Prostate gland (tissue), 2 donors: ENCODE results near the gene ROR1. TPM values are rescaled to one million over a fixed set of nuclear protein-coding genes. Genes with fewer than 3 reads are reported as not detected.
"Not testable (repeated sequence)": the region's sequence is repeated elsewhere in the genome, so short reads cannot be mapped to it uniquely, and the experiment has no call there.

Source experiments
- DNase-seq: peaks from one replicate; pipeline ENCODE4 v3.0.0-alpha.2; 2019; ENCODE audit warnings: low spot score
- H3K27ac ChIP-seq, 2 donors: fragments of 200-600 bp; sonication (generic); 2 replicates each; pipeline ENCODE4 v1.5.1; 2017 to 2019
- H3K27me3 ChIP-seq: fragments of 200-600 bp; sonication (generic); replicated peaks from 2 replicates; pipeline ENCODE4 v1.5.1; 2019; ENCODE audit not compliant: insufficient read depth
- H3K36me3 ChIP-seq, 2 donors: fragments of 200-600 bp; sonication (generic); 1 replicate in 1 of 2; 2 replicates in 1 of 2; pipeline versions ENCODE4 v1.5.1 to v1.8.1; 2017 to 2019
- H3K4me1 ChIP-seq: fragments of 200-600 bp; sonication (generic); replicated peaks from 2 replicates; pipeline ENCODE4 v1.5.1; 2019
- H3K4me3 ChIP-seq, 2 donors: fragments of 200-600 bp; sonication (generic); 2 replicates each; pipeline ENCODE4 v1.5.1; 2017 to 2019
- H3K9me3 ChIP-seq: fragments of 200-600 bp; sonication (generic); 2 replicates; pipeline ENCODE4 v1.5.1; 2017
- POLR2A ChIP-seq: fragments of 450-650 bp; IDR thresholded peaks from one replicate; pipeline ENCODE4 v1.6.1; 2016; ENCODE audit warnings: antibody characterized with exemption, mild to moderate bottlenecking
- POLR2AphosphoS5 ChIP-seq: sonication (generic); formaldehyde crosslinking; IDR thresholded peaks from one replicate; pipeline ENCODE4 v1.6.1; 2017; ENCODE audit warnings: antibody characterized with exemption
- WGBS: methylation state at CpG from one replicate; pipeline ENCODE4 v1.1.5; 2018; 5-methylcytosine and 5-hydroxymethylcytosine counted together
- intact Hi-C: fragments of 100-400 bp; cut with DNase I; formaldehyde crosslinking; loops from one replicate; pipeline ENCODE4 v1.14.2; 2022
- total RNA-seq, 2 donors: library from RNA; depleted of rRNA; stranded (reverse); fragments of >200 nt; gene quantifications; one replicate each; pipeline ENCODE4 v1.1.0, GENCODE V29; 2016
- TF ChIP-seq, protein P1 (sequence below), 4 experiments: fragments of 200-600 bp in 2 of 4; fragments of 450-650 bp in 2 of 4; sonication (generic) in 2 of 4; IDR thresholded peaks; 1 replicate in 3 of 4; 2 replicates in 1 of 4; pipeline ENCODE4 v1.5.1; 2016 to 2019; ENCODE audit warnings: antibody characterized with exemption in 4 of 4, mild to moderate bottlenecking in 2 of 4, moderate library complexity in 2 of 4

Gene ROR1
- total RNA-seq, 2 donors from 2014 or later, result 7.3 to 11.1 TPM

DNA sequence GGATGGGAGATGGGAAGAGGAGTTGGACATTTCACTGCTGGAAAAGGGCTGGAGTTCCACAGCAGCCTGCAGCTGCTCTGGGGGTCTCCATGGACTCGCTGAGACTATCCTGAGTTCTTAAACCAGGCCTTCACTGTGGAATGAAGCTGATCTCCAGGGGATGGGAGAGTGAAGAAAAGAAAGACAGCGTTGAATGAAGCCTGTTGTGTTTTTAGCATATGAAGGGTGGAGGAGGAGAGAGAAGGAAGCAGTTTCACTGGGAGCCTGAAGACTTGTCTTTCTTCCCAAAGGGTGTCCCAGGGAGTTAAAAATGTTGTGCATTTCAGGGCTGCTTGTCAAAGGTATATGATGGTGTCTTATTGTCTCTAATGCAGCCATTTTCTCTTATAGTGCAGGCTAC lies 9.2 kb downstream of the ROR1 start:
- Histone ChIP-seq H3K27me3 (no peaks in the 10 kb centered on the region), H3K4me3 (no peak overlapping the region), H3K36me3 (no peaks in the 10 kb centered on the region), H3K27ac (no peak overlapping the region), H3K4me1 (no peaks in the 10 kb centered on the region), H3K9me3 (no peaks in the 10 kb centered on the region)
- WGBS, result 93% methylated on average over 2 of the region's 2 CpGs
- TF ChIP-seq POLR2A (no peak), POLR2AphosphoS5 (no peak)
- TF ChIP-seq, protein P1, sequence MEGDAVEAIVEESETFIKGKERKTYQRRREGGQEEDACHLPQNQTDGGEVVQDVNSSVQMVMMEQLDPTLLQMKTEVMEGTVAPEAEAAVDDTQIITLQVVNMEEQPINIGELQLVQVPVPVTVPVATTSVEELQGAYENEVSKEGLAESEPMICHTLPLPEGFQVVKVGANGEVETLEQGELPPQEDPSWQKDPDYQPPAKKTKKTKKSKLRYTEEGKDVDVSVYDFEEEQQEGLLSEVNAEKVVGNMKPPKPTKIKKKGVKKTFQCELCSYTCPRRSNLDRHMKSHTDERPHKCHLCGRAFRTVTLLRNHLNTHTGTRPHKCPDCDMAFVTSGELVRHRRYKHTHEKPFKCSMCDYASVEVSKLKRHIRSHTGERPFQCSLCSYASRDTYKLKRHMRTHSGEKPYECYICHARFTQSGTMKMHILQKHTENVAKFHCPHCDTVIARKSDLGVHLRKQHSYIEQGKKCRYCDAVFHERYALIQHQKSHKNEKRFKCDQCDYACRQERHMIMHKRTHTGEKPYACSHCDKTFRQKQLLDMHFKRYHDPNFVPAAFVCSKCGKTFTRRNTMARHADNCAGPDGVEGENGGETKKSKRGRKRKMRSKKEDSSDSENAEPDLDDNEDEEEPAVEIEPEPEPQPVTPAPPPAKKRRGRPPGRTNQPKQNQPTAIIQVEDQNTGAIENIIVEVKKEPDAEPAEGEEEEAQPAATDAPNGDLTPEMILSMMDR (IDR thresholded peaks at IDR 0.05), result no peak
- intact Hi-C loops, result no loop called here
- DNase-seq, result no peak

GRCh38 chr1:63784083-63784482 lies 10.3 kb downstream of the ROR1 start:
- Histone ChIP-seq H3K4me1 (no peaks in the 10 kb centered on the region), H3K9me3 (no peaks in the 10 kb centered on the region)
- intact Hi-C loops, result no loop called here

DNA sequence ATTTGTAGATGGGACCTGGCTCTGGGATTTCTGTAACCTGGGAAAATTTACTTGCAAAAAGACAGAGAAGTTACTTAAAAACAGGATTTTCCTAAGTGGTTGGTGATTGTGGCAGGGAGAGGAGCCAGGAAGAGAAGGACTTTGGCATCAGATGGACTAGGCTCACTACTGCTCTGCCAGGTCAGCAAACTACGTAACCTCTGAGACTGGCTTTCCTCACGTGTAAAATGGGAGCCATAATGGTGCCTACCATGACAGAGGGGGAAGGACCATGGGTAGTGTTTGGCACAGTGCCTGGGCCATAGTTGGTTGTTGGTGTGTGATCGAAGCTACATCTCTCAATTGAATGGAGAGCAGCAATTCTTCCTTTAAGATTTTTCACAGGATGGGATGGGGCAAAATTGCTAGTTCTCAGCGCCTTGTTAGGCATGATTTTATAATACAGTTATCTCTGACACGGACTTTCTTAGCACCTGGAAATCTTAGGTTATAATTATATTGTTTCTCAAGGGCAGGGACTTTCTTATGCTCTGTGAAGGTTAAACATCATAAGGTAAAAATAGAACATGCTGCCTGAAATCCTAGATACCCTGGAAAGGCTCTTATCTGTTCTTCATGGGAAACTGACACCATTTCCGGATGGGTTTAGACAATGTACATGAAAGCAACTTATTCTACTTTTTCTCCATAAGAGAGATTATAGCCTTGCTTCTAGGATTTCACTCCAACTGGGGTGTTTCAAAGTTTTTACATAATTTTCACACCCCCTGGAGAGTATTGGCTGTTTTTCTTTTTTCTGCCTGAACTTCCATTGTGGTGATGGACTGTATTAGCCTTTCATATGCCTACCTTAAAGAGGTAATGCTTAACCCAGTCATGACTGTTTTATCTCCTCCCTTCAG lies 10.9 kb downstream of the ROR1 start:
- H3K36me3 ChIP-seq, result no peaks in the 10 kb centered on the region
- intact Hi-C loops, result no loop called here
- DNase-seq, result no peak
- no peaks in the 10 kb centered on the region for H3K4me1 ChIP-seq
- no peaks in the 10 kb centered on the region for H3K9me3 ChIP-seq
- H3K27ac ChIP-seq, result no peak overlapping the region
- no peak overlapping the region for H3K4me3 ChIP-seq
- 86% methylated on average over 6 of the region's 6 CpGs for WGBS
- H3K27me3 ChIP-seq, result no peaks in the 10 kb centered on the region
- TF ChIP-seq POLR2A (no peak), POLR2AphosphoS5 (no peak)
- TF ChIP-seq, protein P1 (IDR thresholded peaks at IDR 0.05), result no peak

More at GRCh38 chr1:63784083-63784482, 10.3 kb downstream of the ROR1 start:
- Histone ChIP-seq H3K27ac (no peak overlapping the region), H3K36me3 (no peaks in the 10 kb centered on the region), H3K4me3 (no peak overlapping the region), H3K27me3 (no peaks in the 10 kb centered on the region)
- TF ChIP-seq POLR2AphosphoS5 (no peak), POLR2A (no peak)
- TF ChIP-seq, protein P1 (IDR thresholded peaks at IDR 0.05), result no peak
- DNase-seq, result no peak

- H3K27me3 ChIP-seq, H3K36me3 ChIP-seq, DNase-seq, H3K4me1 ChIP-seq, H3K9me3 ChIP-seq, H3K27ac ChIP-seq, intact Hi-C loops, H3K4me3 ChIP-seq: not testable (repeated sequence)
- WGBS, result 95% methylated on average over 3 of the region's 3 CpGs
Measured at GRCh38 chr1:63787270-63787669, 13.5 kb downstream of the ROR1 start.

DNA sequence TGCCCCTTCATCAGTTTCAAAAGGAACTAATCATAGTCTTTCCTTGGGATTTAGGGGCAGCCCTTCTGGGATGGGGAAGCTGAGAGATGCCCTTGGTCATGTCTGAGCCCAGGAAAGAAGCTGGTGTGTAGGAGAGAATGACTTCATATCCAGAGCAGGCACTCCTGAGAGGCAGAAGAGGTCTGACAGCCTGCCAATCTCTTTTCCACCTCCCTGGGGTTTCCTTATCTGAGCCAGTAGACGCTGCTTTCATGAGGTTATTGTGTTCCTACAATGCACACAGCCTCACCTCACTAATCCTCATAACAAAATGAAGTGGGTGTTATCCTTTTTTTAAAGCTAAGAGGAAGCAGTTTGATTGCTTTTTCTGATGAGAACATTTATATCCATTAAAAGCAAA lies 14.1 kb downstream of the ROR1 start:
- Histone ChIP-seq H3K9me3 (no peaks in the 10 kb centered on the region), H3K4me1 (no peaks in the 10 kb centered on the region), H3K36me3 (no peaks in the 10 kb centered on the region), H3K27ac (no peak overlapping the region), H3K27me3 (no peaks in the 10 kb centered on the region), H3K4me3 (no peak overlapping the region)
- WGBS, result 32% methylated on average over 1 of the region's 1 CpG
- intact Hi-C loops, result no loop called here
- DNase-seq, result peak; percentile 18
- no peak for TF ChIP-seq POLR2AphosphoS5
- TF ChIP-seq POLR2A, result no peak
- TF ChIP-seq, protein P1 (IDR thresholded peaks at IDR 0.05), result no peak
